GM21447 (cell line): ENCODE measurements around the gene CES5A.
"Not testable (repeated sequence)": the region's sequence is repeated elsewhere in the genome, so short reads cannot be mapped to it uniquely, and the experiment has no call there.

Source experiments
- ATAC-seq: cut with Tn5 transposase; IDR thresholded peaks from one replicate; pipeline ENCODE4 v1.9.1; 2021; ENCODE audit not compliant: unreplicated experiment

CES5A gene

DNA sequence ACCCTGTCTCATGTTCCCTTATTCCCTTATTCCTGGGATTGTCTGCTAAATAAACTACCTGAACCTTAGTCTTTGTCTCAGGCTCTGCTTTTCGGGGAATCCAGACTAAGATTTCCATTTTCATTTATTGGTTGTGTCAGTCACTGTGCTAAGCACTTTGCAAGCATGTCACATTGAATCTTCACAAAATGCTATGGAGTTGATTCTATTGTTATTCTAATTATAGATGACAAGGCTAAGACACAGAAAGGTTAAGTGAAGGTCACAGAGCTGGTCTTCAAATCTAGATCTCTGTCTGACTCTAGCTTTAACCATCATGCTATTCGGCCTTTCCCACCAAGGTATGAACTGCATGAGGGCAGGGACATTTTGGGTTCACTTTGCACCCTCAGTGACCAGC lies 13.4 kb upstream of the CES5A start:
- no peak for ATAC-seq

- ATAC-seq = no peak
Measured at GRCh38 chr16:55876854-55877253, 1.7 kb upstream of the CES5A start.

GRCh38 chr16:55873122-55873521 lies 2.1 kb downstream of the CES5A start:
- ATAC-seq = no peak

DNA sequence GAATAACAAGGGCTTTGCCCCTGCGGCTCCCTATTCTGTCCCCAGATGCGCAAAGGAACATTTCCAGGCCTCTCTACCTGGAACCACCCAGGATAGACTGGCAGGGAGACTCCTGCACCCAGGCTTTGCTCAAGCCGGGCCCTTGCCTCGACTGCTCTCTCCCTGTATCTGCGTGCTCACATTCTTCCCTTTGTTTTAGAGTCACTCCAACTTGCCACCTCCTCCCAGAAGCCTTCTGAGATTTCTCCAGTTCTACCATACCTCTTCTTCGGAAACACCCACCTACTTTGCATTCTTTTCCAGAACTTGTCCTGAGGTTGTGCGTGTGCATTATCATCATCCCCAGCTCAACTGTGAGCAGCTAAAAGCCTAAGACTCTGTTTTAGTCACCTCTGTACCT lies 3.0 kb downstream of the CES5A start:
- ATAC-seq = no peak

- no peak for ATAC-seq
Measured at GRCh38 chr16:55871411-55872038, 3.6 kb downstream of the CES5A start.

GRCh38 chr16:55868980-55869379 lies 6.2 kb downstream of the CES5A start:
- ATAC-seq = no peak

DNA sequence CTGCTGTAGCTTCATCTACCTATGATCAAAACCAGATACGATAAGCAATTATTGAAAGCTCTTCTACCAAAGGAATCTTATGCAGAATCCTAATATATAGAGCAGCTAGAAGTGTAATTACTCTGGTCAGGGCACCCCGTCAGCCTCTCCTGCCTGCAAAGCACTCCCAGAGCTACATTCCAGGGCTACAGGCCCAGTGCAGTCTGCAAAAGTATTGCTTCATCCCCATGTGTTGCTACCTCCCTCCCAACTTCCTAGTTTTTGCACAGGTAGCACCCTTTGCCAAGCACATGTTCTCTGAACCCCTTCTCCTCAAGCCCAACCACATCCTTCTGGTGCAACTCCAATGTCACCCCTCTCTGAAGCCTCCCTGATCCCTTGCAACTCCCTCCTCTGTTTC lies 7.0 kb downstream of the CES5A start:
- no peak for ATAC-seq

DNA sequence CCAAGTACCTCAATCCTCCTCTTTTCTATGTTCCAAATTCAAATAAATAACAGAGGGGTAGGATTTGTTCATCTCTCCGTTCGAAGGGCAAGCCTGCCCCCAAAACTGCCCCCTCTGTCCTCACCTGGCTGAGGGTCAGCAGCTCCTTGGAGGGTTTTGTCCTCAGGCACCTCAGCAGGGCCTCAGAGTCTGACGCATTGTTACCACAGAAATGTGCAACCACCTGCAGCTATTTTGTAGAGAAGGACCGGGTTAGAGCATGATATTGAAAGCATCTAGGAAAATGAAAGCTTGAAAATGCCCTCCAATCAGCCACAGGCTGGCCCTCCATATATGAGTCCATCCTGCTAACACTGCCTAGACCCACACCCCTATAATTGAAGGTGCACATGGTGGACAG lies 13.9 kb downstream of the CES5A start:
- ATAC-seq = no peak

DNA sequence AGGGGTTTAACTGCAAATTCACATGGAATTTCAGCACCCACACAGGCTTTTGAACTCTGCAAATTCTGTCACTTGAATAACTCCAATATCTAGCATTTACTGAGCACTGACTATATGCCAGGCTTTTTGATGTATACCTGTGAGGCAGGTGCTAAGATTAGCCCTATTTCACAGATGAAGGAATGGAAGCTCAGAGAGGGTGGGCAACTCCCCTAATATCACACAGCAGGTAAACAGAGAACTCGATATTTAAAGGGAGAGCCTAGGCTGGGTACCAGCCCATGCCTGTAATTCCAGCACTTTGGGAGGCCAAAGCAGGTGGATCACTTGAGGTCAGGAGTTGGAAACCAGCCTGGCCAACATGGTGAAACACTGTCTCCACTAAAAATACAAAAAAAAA lies 17.5 kb downstream of the CES5A start:
- ATAC-seq = not testable (repeated sequence)

GRCh38 chr16:55856950-55857349 lies 18.2 kb downstream of the CES5A start:
- ATAC-seq = no peak

GRCh38 chr16:55853114-55853513 lies 22.1 kb downstream of the CES5A start:
- no peak for ATAC-seq

- no peak for ATAC-seq
Measured at GRCh38 chr16:55849536-55849935, 25.6 kb downstream of the CES5A start.

DNA sequence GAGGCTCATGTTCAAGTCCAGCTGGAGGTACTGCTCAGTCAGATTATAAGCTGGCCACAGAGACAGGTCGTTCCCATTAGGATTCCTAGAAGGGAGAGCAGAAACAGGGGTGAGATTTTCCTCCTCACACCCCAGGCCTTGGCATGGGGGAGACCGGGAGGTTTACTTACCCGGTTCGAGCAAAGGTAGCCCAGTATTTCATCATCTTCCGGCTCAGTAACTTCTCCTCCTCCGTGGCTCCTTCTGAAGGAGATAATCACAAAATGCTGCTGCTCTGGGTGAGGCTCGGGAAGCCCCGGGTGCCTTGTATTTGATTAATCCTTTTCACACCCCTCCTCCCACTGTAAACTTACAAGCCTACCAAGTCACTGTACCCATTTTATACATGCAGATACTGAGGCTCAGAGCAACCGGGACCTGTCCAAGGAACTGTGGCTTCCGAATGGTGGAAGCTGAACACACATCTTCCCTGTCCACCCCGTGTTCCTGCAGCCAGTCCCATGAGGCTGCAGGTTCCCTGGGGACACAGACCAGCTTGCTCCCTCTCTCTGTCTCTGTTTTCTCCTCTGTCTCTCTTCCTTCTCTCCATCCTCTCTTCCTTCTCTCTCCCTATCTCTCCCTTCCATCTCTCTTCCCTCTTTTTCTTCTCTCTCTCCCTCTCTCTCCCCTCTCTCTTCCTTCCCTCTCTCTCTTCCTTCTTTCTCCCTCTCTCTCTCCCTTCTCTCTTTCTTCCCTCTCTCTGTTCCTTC lies 28.4 kb downstream of the CES5A start:
- no peak for ATAC-seq

GRCh38 chr16:55843105-55843395 lies 32.1 kb downstream of the CES5A start:
- no peak for ATAC-seq

DNA sequence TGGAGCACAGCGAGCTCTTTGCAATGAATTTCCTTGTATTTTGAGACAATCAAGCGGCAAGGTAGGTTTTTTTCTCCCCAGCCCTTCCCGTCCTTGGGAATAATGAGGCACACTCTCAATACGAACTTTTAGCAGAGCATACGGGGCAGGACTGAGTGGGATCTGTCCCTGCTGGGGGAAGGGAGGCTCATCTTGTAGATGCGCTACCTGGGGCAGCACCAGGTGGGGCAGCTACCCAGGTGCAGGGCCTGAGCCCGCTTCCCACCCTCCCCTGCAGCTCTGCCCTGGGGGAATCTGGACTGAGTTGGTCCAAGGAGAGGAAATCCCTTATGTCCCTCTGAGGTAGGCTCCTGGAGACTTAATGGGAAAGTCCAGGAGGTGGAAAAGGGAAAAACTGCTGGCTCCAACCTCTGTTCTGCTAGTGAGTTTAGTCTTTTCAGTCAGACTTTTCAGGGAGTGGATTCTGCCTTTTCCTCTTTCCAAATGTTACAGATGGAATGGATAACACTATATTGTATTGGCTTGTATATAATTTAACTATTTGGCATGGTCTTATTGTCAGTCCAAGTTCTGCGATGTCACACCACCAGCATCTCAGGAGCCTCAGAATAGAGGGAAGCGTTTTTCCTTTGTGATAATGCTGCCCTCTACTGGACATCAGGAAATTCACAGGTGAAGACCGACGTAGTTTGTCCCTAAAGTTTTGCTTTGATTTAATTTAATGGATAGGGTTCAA lies 32.6 kb downstream of the CES5A start:
- ATAC-seq = no peak

DNA sequence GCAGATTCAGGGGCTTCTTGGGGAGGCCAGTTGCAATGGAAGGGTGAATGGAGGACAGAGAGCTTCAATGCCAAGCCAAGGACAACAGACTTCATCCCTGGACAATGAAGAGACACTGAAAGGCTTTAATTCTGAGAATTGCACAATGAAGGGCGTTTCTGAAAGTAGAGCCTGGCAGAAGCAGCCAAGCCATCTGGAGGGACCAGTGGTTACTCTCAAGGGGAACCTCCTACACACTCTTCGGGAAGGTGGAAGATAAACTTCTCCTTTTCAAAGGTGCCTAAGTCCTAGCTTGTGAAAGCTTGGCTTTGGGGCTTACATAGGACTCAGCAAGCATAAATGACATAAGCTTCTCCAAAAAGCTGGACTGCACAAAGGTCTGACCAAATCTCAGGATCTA lies 36.1 kb downstream of the CES5A start:
- no peak for ATAC-seq

GRCh38 chr16:55836158-55836611 lies 39.0 kb downstream of the CES5A start:
- no peak for ATAC-seq

- no peak for ATAC-seq
Measured at GRCh38 chr16:55835581-55835980, 39.6 kb downstream of the CES5A start.

GRCh38 chr16:55835173-55835572 lies 40.0 kb downstream of the CES5A start:
- not testable (repeated sequence) for ATAC-seq

- peak; percentile 84 for ATAC-seq
Measured at GRCh38 chr16:55834049-55834448, 41.1 kb downstream of the CES5A start.

GRCh38 chr16:55832773-55833691 lies 42.1 kb downstream of the CES5A start, which contains the start of gene CES1:
Gene CES1 (minus strand): TSS chr16:55833096. CDS start chr16:55833055, 41 bp downstream.
- ATAC-seq = no peak
